HG02981 (cell line): ENCODE data around the gene SDS.

Experiments
- ATAC-seq: cut with Tn5 transposase; IDR thresholded peaks from one replicate; pipeline ENCODE4 v1.9.1; 2021; ENCODE audit warnings: mild to moderate bottlenecking, moderate library complexity; ENCODE audit not compliant: unreplicated experiment

The SDS gene

GRCh38 chr12:113351089-113351488 is 52.6 kb downstream of the SDS start:
- ATAC-seq: no peak

DNA sequence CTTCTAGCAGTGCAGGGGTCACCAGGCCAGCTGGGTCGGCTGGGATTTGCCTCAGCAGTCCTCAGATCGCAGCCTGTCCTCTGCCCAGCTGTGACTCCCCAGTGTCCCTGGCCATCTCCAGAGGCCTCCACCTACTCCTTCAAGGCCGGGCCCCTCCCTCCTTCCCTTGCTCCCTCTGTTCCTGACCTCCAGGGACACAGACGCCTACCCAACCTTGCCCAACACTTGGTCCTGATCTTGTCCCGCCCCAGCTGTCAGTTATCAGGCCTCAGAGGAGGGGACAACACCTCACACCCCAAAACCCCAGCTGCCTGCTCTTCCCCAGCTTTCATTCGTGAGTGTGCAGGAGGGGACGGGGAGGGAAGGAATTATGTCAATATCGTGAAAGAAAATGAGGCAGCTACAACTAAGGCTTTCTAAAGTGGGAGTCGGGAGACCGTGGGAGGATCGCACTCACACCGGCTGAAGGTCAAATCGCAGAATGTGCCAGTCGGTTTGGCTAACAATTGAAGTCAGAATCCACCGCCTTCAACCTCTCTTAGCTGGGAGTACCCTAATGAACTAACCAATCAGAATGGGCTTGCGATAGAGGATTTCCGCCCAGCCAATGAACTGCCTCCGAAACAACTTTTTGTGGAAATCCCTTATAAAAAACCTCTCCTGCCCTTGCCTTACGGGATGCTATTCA is 54.7 kb downstream of the SDS start:
- ATAC-seq: no peak

DNA sequence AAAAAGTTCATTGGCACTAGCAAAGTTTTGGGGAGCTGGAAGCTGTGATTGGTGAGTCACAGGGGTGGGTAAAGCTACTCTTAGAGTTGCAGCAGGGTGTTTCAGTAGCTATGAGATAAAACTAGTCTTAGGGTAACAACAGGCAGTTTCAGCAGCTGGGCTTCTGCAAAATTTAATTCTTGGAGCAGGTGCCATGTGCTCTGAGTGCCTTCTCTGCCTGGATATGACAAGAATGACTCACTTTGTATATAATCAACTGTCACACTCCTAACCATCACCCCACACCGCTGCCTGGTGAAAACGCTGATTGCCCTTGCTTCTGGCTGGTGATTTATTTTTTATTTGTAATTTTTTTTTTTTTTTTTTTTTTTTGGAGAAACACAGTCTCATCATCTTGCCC is 55.8 kb downstream of the SDS start:
- no peak for ATAC-seq

DNA sequence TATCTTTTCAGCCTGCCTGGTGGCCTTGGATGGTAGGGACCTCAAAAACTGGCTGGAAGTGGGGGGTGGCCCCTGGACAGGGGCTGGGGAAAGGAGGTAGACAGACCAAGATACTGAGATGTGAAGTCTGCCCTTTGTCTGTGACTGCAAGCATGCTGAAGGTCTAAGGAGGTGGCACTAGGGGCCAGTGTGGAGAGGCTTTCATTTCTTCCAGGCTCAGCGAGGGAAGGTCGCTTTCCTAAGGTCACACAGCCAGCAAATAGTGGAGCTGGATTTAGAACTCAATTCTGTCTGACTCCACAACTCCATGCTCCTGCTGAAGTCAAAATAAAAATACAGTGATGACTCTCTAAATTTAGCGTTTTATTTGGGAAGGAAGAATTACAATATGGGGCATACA is 56.6 kb downstream of the SDS start:
- no peak for ATAC-seq

DNA sequence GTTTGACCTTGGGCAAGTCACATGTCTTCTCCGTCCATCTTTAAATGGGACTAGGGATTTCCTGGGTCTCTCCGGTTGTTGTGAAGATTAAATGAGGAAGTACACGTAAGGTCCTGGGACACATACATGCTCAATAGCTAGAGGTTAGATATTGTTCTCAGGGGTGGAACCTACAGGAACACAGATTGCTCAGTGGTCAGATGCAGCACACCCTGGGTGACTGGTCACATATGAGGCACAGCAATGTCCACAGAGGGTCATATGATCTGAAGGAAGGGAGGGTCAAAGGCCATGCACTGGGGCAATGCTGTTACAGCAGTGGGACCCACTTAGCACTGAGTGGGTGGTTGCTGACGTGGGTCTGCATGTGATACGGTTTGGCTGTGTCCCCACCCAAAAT is 57.3 kb downstream of the SDS start:
- ATAC-seq: no peak

DNA sequence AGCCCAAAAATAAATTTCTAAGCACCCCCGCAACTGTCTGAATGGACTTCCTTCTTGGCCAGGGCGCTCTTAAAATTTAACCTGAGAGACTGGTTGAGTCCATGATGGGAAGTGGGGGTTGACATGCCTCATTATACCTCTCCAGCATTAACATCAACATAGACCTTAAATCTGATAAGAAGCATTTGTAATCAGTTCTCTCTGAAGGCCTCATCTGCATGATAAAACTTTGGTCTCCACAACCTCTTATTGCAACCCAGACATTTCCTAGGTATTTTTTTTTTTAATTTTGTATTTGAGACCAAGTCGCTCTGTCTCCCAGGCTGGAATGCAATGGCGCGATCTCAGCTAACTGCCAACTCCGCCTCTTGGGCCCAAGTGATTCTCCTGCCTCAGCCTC is 58.4 kb downstream of the SDS start:
- ATAC-seq: no peak
